ENCODE results near the gene P2RX6. TPM values are rescaled to one million over a fixed set of nuclear protein-coding genes. Genes with fewer than 3 reads are reported as not detected.

P2RX6 gene
- total RNA-seq, 1 donor from 2014 or later: 4.5 TPM

- peak within 1 kb of the TSS; percentile 100 for H3K4me3 Mint-ChIP-seq
These were observed 33.0 kb upstream of the P2RX6 start, which contains the start of gene LZTR1 for GRCh38 chr22:20981787-20982562. TSS of gene LZTR1 (plus strand) at chr22:20982297. CDS start at chr22:20982372, 75 bp downstream.

GRCh38 chr22:20982563-20982882 lies 32.4 kb upstream of the P2RX6 start:
- Mint-ChIP-seq H3K36me3 (ENCODE audit: low read depth) (peaks cover 5% of the 10 kb centered on the region), H3K9me3 (no peaks in the 10 kb centered on the region)
- no peak for DNase-seq (ENCODE audit: low read depth, low spot score)

More at GRCh38 chr22:20981787-20982562, 33.0 kb upstream of the P2RX6 start, which contains the start of gene LZTR1:
- Mint-ChIP-seq H3K27me3 (ENCODE audit: low read depth) (no peaks in the 10 kb centered on the region), H3K4me1 (peaks cover 45% of the 10 kb centered on the region), H3K36me3 (ENCODE audit: low read depth) (peaks cover 5% of the 10 kb centered on the region), H3K27ac (ENCODE audit: unreplicated experiment) (peak within 1 kb of the TSS; percentile 93), H3K9me3 (no peaks in the 10 kb centered on the region)
- DNase-seq (ENCODE audit: low read depth, low spot score): peak; percentile 65
- TF ChIP-seq CTCF (conservative IDR thresholded peaks at IDR 0.05): peak; percentile 54

GRCh38 chr22:20983081-20983771 lies 31.7 kb upstream of the P2RX6 start:
- H3K9me3 Mint-ChIP-seq: no peaks in the 10 kb centered on the region
- TF ChIP-seq CTCF (conservative IDR thresholded peaks at IDR 0.05): no peak
- H3K4me1 Mint-ChIP-seq: peaks cover 45% of the 10 kb centered on the region
- no peaks in the 10 kb centered on the region for H3K27me3 Mint-ChIP-seq (ENCODE audit: low read depth)
- peak overlapping the region; percentile 100 for H3K4me3 Mint-ChIP-seq
- no peak overlapping the region for H3K27ac Mint-ChIP-seq (ENCODE audit: unreplicated experiment)
- no peak for DNase-seq (ENCODE audit: low read depth, low spot score)
- peaks cover 5% of the 10 kb centered on the region for H3K36me3 Mint-ChIP-seq (ENCODE audit: low read depth)

More at GRCh38 chr22:20982563-20982882, 32.4 kb upstream of the P2RX6 start:
- no peak for TF ChIP-seq CTCF (conservative IDR thresholded peaks at IDR 0.05)
- H3K4me1 Mint-ChIP-seq: peaks cover 45% of the 10 kb centered on the region
- H3K4me3 Mint-ChIP-seq: peak overlapping the region; percentile 100
- peak overlapping the region; percentile 73 for H3K27ac Mint-ChIP-seq (ENCODE audit: unreplicated experiment)
- H3K27me3 Mint-ChIP-seq (ENCODE audit: low read depth): no peaks in the 10 kb centered on the region

- Mint-ChIP-seq H3K36me3 (ENCODE audit: low read depth) (peaks cover 5% of the 10 kb centered on the region), H3K4me1 (peaks cover 27% of the 10 kb centered on the region), H3K9me3 (no peaks in the 10 kb centered on the region), H3K27me3 (ENCODE audit: low read depth) (no peaks in the 10 kb centered on the region), H3K4me3 (peak overlapping the region; percentile 58), H3K27ac (ENCODE audit: unreplicated experiment) (no peak overlapping the region)
- TF ChIP-seq CTCF (conservative IDR thresholded peaks at IDR 0.05): no peak
- DNase-seq (ENCODE audit: low read depth, low spot score): no peak
These were observed 29.2 kb upstream of the P2RX6 start for GRCh38 chr22:20985720-20986119.

- DNase-seq (ENCODE audit: low read depth, low spot score): no peak
- Mint-ChIP-seq H3K27me3 (ENCODE audit: low read depth) (no peaks in the 10 kb centered on the region), H3K27ac (ENCODE audit: unreplicated experiment) (no peak overlapping the region), H3K4me1 (peaks cover 21% of the 10 kb centered on the region), H3K36me3 (ENCODE audit: low read depth) (peaks cover 5% of the 10 kb centered on the region), H3K9me3 (no peaks in the 10 kb centered on the region), H3K4me3 (no peak overlapping the region)
- TF ChIP-seq CTCF (conservative IDR thresholded peaks at IDR 0.05): no peak
These were observed 28.6 kb upstream of the P2RX6 start for GRCh38 chr22:20986365-20986764.

Measured in neural crest cell (in vitro differentiated cells).